MM.1S (cell line): ENCODE data around the gene BPIFA1.

Experiments used
- DNase-seq: peaks from one replicate; pipeline ENCODE4 v3.0.0-alpha.2; 2015
- H2AFZ ChIP-seq: fragments of 300-600 bp; sonication (generic); 2 replicates; pipeline ENCODE4 v1.6.0; 2016; ENCODE audit warnings: antibody characterized with exemption, low read length
- H3F3A ChIP-seq: fragments of 300-600 bp; sonication (generic); 2 replicates; pipeline ENCODE4 v1.6.1; 2016; ENCODE audit warnings: mild to moderate bottlenecking, antibody characterized with exemption, low read length, moderate library complexity, mixed read lengths; ENCODE audit not compliant: insufficient read depth
- H3K27ac ChIP-seq: fragments of 300-600 bp; sonication (generic); 2 replicates; pipeline ENCODE4 v1.5.1; 2016; ENCODE audit warnings: mild to moderate bottlenecking, low read length
- H3K27me3 ChIP-seq: fragments of 300-600 bp; sonication (generic); replicated peaks from 2 replicates; pipeline ENCODE4 v1.6.0; 2016; ENCODE audit warnings: low read length; ENCODE audit not compliant: insufficient read depth
- H3K36me3 ChIP-seq: fragments of 300-600 bp; sonication (generic); replicated peaks from 2 replicates; pipeline ENCODE4 v1.6.1; 2016; ENCODE audit warnings: mild to moderate bottlenecking, low read length, mixed read lengths; ENCODE audit not compliant: insufficient read depth
- H3K4me1 ChIP-seq: fragments of 300-600 bp; sonication (generic); 2 replicates; pipeline ENCODE4 v1.6.1; 2016; ENCODE audit warnings: low read length, mixed read lengths
- H3K4me2 ChIP-seq: fragments of 300-600 bp; sonication (generic); 2 replicates; pipeline ENCODE4 v1.6.0; 2016; ENCODE audit warnings: low read depth, low read length
- H3K4me3 ChIP-seq: fragments of 300-600 bp; sonication (generic); 2 replicates; pipeline ENCODE4 v1.5.1; 2016; ENCODE audit warnings: low read length, mixed read lengths
- H3K79me2 ChIP-seq: fragments of 300-600 bp; sonication (generic); 2 replicates; pipeline ENCODE4 v1.6.1; 2016; ENCODE audit warnings: mixed run types, low read length, mixed read lengths
- H3K9ac ChIP-seq: fragments of 300-600 bp; sonication (generic); 2 replicates; pipeline ENCODE4 v1.6.1; 2016; ENCODE audit warnings: low read length, mixed read lengths
- H3K9me2 ChIP-seq: fragments of 300-600 bp; sonication (generic); replicated peaks from 2 replicates; pipeline ENCODE4 v1.6.1; 2016; ENCODE audit warnings: mild to moderate bottlenecking, low read length, mixed read lengths; ENCODE audit not compliant: insufficient read depth
- H3K9me3 ChIP-seq: fragments of 300-600 bp; sonication (generic); replicated peaks from 2 replicates; pipeline ENCODE4 v1.6.1; 2016; ENCODE audit warnings: mild to moderate bottlenecking, low read length, mixed read lengths; ENCODE audit not compliant: insufficient read depth
- H4K20me1 ChIP-seq: fragments of 300-600 bp; sonication (generic); 2 replicates; pipeline ENCODE4 v1.6.1; 2016; ENCODE audit warnings: mild to moderate bottlenecking, low read length, moderate library complexity, mixed read lengths; ENCODE audit not compliant: insufficient read depth
- EZH2 ChIP-seq: fragments of 300-600 bp; sonication (generic); optimal IDR thresholded peaks from 2 replicates; pipeline ENCODE3; 2017; ENCODE audit warnings: low read depth, mild to moderate bottlenecking, antibody characterized with exemption, low read length, mixed read lengths
- EZH2phosphoT487 ChIP-seq: fragments of 300-600 bp; sonication (generic); IDR thresholded peaks from 2 replicates; pipeline ENCODE4 v1.6.1; 2018; ENCODE audit warnings: antibody characterized with exemption, low read length
- TF ChIP-seq, protein P1 (sequence below): fragments of 300-600 bp; sonication (generic); IDR thresholded peaks from 2 replicates; pipeline ENCODE4 v1.5.1; 2016; ENCODE audit warnings: antibody characterized with exemption, low read length, mixed read lengths

Gene BPIFA1

DNA sequence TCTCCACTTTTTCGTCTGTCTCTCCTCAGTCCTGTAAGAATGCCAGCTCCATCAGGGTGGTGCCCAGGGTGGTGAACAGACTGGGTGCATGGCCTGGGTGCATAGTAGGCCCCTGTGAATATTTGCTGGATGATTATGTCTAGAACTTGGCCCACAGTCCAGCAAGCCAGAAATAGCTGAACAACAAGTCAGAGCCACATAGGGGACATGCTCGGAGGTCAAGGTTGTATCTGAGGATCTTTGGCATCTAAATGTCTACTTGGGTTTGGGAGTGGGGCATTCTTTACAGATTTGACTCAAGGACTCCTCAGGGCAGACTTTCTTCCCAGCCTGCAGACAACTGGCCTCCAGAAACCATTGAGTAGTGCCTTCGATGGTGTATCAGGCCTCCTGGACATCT lies 36.8 kb upstream of the BPIFA1 start:
- TF ChIP-seq, protein P1, sequence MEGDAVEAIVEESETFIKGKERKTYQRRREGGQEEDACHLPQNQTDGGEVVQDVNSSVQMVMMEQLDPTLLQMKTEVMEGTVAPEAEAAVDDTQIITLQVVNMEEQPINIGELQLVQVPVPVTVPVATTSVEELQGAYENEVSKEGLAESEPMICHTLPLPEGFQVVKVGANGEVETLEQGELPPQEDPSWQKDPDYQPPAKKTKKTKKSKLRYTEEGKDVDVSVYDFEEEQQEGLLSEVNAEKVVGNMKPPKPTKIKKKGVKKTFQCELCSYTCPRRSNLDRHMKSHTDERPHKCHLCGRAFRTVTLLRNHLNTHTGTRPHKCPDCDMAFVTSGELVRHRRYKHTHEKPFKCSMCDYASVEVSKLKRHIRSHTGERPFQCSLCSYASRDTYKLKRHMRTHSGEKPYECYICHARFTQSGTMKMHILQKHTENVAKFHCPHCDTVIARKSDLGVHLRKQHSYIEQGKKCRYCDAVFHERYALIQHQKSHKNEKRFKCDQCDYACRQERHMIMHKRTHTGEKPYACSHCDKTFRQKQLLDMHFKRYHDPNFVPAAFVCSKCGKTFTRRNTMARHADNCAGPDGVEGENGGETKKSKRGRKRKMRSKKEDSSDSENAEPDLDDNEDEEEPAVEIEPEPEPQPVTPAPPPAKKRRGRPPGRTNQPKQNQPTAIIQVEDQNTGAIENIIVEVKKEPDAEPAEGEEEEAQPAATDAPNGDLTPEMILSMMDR, result no peak
- no peak for TF ChIP-seq EZH2phosphoT487
- TF ChIP-seq EZH2, result no peak
- H3K79me2 ChIP-seq, result no peaks in the 10 kb centered on the region
- H4K20me1 ChIP-seq, result no peaks in the 10 kb centered on the region
- H3K4me3 ChIP-seq, result no peak overlapping the region
- DNase-seq, result no peak
- no peak overlapping the region for H2AFZ ChIP-seq
- H3K27ac ChIP-seq, result no peak overlapping the region
- no peaks in the 10 kb centered on the region for H3K4me1 ChIP-seq
- H3K27me3 ChIP-seq, result peaks cover 67% of the 10 kb centered on the region
- H3K9me2 ChIP-seq, result no peaks in the 10 kb centered on the region
- H3F3A ChIP-seq, result no peaks in the 10 kb centered on the region
- no peaks in the 10 kb centered on the region for H3K36me3 ChIP-seq
- H3K9ac ChIP-seq, result no peak overlapping the region
- no peaks in the 10 kb centered on the region for H3K9me3 ChIP-seq
- H3K4me2 ChIP-seq, result no peak overlapping the region

DNA sequence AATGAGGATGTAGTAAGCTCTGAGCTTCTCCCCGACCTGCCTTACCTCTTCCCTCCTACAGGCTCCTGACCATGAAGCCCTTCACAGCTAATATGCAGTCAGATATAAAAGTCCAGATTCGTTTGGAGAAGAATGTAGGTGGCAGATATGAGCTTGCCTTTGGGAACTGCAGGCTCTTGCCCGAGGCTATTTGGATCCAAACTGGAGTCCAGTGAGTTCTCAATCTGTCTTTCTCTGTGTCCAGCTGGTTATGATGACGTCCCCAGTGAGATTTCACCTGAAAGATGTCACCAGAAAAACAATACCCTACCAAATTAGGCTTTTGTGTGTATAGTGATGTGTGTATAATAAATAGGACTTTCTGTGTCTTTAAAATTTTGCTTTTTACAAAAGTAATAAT lies 33.3 kb upstream of the BPIFA1 start:
- TF ChIP-seq EZH2 (no peak), EZH2phosphoT487 (no peak)
- TF ChIP-seq, protein P1, result no peak
- no peaks in the 10 kb centered on the region for H3K4me1 ChIP-seq
- no peaks in the 10 kb centered on the region for H3K36me3 ChIP-seq
- H3K9me3 ChIP-seq, result no peaks in the 10 kb centered on the region
- no peak overlapping the region for H2AFZ ChIP-seq
- H3K79me2 ChIP-seq, result no peaks in the 10 kb centered on the region
- no peak overlapping the region for H3K4me3 ChIP-seq
- no peak overlapping the region for H3K4me2 ChIP-seq
- peaks cover 53% of the 10 kb centered on the region for H3K27me3 ChIP-seq
- H3K9ac ChIP-seq, result no peak overlapping the region
- H3F3A ChIP-seq, result no peaks in the 10 kb centered on the region
- H3K27ac ChIP-seq, result no peak overlapping the region
- no peaks in the 10 kb centered on the region for H3K9me2 ChIP-seq
- no peak for DNase-seq
- no peaks in the 10 kb centered on the region for H4K20me1 ChIP-seq

DNA sequence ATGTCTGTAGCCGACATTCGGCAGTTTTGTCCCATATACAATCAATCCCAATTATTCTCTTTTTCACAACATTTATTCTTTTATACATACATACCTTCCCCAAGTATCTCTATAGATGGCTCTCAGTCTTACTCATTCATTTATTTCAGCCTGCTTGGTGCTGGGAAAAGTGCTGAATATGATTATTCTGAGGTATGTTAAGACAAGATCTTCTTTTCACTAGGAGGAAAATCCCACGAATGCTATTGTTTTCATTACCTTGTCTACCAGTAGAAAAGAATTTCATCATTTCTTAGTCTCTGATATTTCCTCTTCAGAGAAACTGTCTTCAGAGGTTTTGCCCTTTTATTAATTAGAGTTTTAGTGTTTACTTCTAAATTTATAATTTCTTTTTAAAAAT lies 32.4 kb upstream of the BPIFA1 start:
- no peak overlapping the region for H3K4me2 ChIP-seq
- H3K9ac ChIP-seq, result no peak overlapping the region
- peaks cover 49% of the 10 kb centered on the region for H3K27me3 ChIP-seq
- TF ChIP-seq EZH2, result no peak
- TF ChIP-seq, protein P1, result no peak
- no peak for TF ChIP-seq EZH2phosphoT487
- no peaks in the 10 kb centered on the region for H4K20me1 ChIP-seq
- DNase-seq, result no peak
- H3K9me3 ChIP-seq, result no peaks in the 10 kb centered on the region
- H3F3A ChIP-seq, result no peaks in the 10 kb centered on the region
- H3K4me1 ChIP-seq, result no peaks in the 10 kb centered on the region
- no peak overlapping the region for H3K27ac ChIP-seq
- H3K36me3 ChIP-seq, result no peaks in the 10 kb centered on the region
- H3K79me2 ChIP-seq, result no peaks in the 10 kb centered on the region
- no peak overlapping the region for H3K4me3 ChIP-seq
- H3K9me2 ChIP-seq, result no peaks in the 10 kb centered on the region
- H2AFZ ChIP-seq, result no peak overlapping the region

DNA sequence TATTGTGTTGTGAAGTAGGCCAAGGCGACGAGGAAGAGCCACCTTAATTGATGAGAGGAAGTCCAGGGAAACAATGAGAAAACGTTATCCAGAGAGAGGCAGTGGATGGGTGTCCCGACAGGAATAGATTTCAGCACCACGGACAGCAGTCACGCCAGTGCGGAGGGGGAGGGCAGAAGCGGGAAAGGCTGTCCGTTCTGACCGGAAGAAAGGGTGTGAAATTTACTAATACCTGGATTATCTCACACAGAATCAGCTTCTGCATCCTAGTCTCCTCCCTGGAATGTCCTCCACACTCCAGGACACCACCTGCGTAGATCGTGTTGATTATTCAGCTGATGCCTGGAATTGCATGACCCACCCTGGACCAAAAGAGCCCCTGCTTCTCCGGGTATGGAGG lies 26.0 kb upstream of the BPIFA1 start:
- Histone ChIP-seq H3K9ac (no peak overlapping the region), H3K36me3 (no peaks in the 10 kb centered on the region), H3K4me2 (no peak overlapping the region), H3K4me1 (no peaks in the 10 kb centered on the region), H4K20me1 (no peaks in the 10 kb centered on the region), H3K9me2 (no peaks in the 10 kb centered on the region), H3F3A (no peaks in the 10 kb centered on the region), H3K4me3 (no peak overlapping the region), H3K79me2 (no peaks in the 10 kb centered on the region), H3K27me3 (peaks cover 37% of the 10 kb centered on the region; the same call in 1 of the 2 replicates), H3K27ac (no peak overlapping the region), H3K9me3 (no peaks in the 10 kb centered on the region), H2AFZ (no peak overlapping the region)
- TF ChIP-seq EZH2phosphoT487 (no peak), EZH2 (no peak)
- TF ChIP-seq, protein P1, result no peak
- DNase-seq, result peak; percentile 64
